22Rv1 (cell line): ENCODE data around the gene ZSWIM5.

Experiments
- ZFX ChIP-seq: fragments of 450-650 bp; IDR thresholded peaks from 2 replicates; pipeline ENCODE4 v1.6.1; 2017; ENCODE audit warnings: antibody characterized with exemption, borderline replicate concordance
- TF ChIP-seq, protein P1 (sequence below): fragments of 450-650 bp; IDR thresholded peaks from 2 replicates; pipeline ENCODE4 v1.5.1; 2017; ENCODE audit warnings: mild to moderate bottlenecking

DNA sequence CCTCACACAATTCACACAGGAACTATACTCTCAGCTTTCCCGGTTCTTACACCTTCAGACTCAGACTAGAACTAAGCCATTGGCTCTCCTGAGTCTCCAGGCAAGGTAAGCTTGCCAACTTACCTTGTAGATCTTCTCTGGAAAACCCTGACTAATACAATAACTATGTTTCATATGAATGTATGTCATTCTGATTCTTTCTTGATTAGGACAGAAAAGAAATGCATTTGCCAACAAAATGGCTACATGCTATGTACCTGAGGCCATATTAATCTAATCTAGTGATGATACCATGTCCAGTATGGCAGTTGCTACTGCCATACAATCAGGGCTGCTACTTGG lies 9.8 kb upstream of the ZSWIM5 start:
- TF ChIP-seq, protein P1, sequence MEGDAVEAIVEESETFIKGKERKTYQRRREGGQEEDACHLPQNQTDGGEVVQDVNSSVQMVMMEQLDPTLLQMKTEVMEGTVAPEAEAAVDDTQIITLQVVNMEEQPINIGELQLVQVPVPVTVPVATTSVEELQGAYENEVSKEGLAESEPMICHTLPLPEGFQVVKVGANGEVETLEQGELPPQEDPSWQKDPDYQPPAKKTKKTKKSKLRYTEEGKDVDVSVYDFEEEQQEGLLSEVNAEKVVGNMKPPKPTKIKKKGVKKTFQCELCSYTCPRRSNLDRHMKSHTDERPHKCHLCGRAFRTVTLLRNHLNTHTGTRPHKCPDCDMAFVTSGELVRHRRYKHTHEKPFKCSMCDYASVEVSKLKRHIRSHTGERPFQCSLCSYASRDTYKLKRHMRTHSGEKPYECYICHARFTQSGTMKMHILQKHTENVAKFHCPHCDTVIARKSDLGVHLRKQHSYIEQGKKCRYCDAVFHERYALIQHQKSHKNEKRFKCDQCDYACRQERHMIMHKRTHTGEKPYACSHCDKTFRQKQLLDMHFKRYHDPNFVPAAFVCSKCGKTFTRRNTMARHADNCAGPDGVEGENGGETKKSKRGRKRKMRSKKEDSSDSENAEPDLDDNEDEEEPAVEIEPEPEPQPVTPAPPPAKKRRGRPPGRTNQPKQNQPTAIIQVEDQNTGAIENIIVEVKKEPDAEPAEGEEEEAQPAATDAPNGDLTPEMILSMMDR, result no peak
- TF ChIP-seq ZFX, result no peak
